ENCODE results near the gene WNT2B.
"Not testable (repeated sequence)": the region's sequence is repeated elsewhere in the genome, so short reads cannot be mapped to it uniquely, and the experiment has no call there.

The WNT2B gene

DNA sequence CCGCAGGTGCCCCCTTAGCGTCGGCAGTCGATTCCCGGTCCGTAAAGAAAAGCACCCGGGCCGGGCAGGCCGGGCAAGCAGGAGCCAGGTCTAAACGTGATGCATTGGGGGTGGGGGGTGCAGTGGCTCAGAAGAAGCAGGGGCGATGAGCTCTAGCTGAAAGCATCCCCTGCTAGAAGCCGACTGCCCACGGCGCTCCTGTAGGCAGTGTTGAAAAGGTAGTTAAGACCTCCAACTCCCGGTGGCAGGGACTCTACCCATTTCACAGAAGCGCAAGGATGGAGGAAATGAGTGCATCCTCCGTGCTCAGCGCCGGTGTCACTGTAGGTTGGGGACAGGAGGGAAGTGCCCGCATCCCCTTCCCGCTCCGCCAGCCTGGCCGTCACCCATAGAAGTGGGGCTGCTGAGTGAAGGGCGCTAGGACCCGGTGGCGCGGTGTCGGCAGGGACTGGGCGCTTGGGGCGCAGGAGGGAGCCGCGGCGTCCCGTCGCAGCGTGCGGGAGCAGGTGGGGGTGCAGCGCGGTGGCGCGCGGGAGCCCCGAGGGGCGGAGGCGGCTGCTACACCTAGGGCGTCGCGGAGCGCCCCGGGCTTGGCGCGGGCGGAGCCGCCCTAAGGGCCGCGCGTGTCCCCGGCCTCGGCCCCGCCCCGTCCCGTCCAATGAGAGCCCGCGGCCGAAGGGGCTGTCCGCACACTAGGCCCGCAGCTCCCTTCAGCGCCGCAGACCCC, at the start of gene WNT2B:
Gene WNT2B (plus strand): TSS at position 688 of the 727 bp plus-strand sequence. CDS start 298 bp downstream, outside the sequence.
- TF ChIP-seq GATA1 (IDR thresholded peaks at IDR 0.05; ENCODE audit: low read depth, low read length) (no peak), POLR2A (IDR thresholded peaks at IDR 0.05; ENCODE audit: low read length) (no peak)
- peak; percentile 33 to 35 for DNase-seq

DNA sequence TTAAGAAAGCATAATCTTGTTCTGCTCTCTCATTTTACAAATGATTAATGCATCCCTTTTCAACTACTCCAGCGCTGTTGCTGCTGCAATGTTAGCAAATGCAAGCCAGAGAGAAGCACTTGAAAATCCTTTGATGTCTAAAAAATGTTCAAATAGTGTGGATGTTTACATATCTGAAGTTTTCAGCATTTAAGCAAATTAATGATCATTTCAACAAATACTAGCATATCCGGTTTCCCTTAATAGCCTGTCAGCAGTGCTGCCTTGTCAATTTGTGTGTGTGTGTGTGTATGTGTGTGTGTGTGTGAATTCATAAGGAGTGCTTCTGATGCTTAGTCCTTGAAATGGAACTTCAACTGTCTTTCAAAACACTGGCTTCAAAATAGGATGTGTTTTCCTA, 48.1 kb upstream of the WNT2B start:
- no peak for TF ChIP-seq GATA1 (IDR thresholded peaks at IDR 0.05; ENCODE audit: low read depth, low read length)
- TF ChIP-seq POLR2A (IDR thresholded peaks at IDR 0.05; ENCODE audit: low read length): no peak
- no peak for DNase-seq

DNA sequence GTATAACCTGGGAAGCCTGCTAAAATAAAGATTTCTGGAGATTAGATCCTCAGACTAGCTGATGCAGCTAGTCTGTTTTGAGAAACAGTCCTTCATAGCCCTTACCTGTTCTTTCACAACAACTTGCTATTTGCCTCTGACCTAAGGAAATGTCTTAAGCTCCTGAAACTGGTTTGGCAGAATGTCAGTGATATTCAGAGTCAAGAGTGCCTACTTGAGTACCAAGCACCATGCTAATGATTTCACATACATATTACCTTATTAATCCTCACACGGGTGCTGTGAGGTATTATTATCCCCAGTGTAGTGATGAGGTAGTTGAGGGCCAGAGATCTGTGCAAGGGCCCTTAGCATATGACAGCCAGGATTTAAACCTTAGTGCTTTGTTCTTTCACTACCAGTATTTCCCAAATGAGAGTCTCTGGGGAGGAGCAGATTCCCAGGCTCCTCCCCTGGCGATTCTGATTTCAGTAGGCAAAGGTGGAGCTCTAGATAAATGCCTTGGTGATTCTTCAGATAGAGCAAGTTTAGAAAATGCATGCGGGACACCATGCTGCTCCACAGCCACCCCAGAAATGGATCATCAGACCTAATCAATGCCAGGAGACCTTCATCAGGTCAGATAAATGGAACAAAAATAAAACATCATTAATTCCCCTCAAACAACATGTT, 47.4 kb upstream of the WNT2B start:
- TF ChIP-seq POLR2A (IDR thresholded peaks at IDR 0.05; ENCODE audit: low read length): no peak
- no peak for TF ChIP-seq GATA1 (IDR thresholded peaks at IDR 0.05; ENCODE audit: low read depth, low read length)
- no peak for DNase-seq

DNA sequence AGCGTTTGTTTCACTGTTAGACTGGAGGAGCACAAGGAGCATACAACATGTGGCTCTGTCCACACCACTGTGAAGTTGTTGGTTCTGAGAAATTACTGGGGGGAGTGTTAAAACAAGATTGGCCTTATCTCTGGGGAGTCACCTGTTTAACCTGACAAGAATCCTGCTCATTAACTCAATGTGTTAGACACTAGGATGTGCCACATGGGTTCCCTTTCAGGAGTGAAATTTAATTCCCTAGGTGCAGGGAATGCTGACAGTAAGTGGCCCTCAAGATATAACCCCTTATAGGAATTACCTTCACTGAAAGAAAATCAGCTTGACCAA, 45.8 kb upstream of the WNT2B start:
- peak; percentile 10 to 40 for DNase-seq
- TF ChIP-seq POLR2A (IDR thresholded peaks at IDR 0.05; ENCODE audit: low read length): no peak
- TF ChIP-seq GATA1 (IDR thresholded peaks at IDR 0.05; ENCODE audit: low read depth, low read length): no peak

DNA sequence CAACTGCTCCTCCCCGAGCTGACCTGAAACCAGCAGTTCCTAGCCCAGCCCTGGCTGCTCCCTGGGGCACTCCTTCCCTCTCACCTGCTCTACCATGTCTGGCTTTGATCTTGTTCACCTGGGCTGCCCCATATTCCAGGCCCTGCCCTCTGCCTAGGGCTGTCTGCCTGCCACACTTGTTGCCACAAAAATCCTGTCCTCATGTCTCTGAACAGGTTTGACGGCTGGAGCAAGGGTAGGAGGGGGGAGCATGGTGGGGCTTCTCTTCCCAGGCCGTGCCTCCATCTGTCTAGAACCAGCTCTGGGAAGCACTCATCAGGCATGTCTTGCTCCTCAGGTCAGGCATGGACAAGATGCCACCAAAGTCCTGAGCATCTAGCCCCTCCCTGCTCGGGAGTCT, 44.3 kb upstream of the WNT2B start:
- no peak for DNase-seq
- TF ChIP-seq POLR2A (IDR thresholded peaks at IDR 0.05; ENCODE audit: low read length) (no peak), GATA1 (IDR thresholded peaks at IDR 0.05; ENCODE audit: low read depth, low read length) (no peak)

DNA sequence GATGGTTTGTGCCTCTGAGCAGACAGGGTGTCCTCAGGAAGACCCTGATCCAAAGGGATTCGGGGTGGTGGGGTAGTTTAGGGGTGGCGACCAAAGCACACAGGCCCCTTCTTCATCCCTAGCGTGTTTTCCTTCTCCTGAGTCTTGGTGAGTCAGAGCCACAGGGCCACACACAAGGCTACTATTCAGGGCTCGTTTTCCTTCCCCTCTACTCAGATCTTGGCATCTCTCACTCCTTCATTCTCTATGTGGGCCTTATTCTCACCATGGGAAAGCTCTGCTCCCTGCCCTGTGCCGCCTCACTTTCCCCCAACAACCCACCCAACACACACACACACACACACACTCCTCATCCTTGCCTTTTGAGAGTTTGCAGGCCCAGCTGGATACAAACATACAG, 43.6 kb upstream of the WNT2B start:
- no peak for DNase-seq
- TF ChIP-seq POLR2A (IDR thresholded peaks at IDR 0.05; ENCODE audit: low read length) (no peak), GATA1 (IDR thresholded peaks at IDR 0.05; ENCODE audit: low read depth, low read length) (no peak)

DNA sequence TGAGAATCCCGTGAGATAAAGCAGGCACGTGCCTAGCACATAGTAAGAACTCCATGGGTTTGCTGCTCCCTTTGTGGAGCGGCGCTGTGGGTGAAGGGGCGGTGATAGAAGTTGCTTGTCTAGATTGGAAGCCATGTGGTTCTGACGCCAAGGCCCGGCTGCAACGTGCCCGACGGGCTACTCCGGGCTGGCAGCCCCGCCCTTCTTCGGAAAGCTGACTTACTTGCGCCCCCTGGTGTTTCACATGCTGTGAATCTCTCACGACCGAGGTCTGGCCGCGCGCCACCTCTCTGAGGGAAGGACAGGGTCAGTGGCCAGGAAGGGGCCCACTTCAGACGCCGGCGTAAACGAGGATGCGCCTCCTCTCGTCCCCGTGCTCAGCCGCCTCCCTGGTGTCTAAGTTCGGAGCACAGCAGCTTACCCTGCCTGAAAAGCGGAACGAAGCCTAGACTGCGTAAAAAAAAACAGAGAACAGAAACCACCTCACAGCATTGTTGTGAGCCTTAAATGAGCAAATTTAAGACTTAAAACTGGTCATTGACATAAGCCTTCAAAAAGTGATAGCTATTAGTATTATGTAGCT, 42.6 kb upstream of the WNT2B start:
- no peak for TF ChIP-seq GATA1 (IDR thresholded peaks at IDR 0.05; ENCODE audit: low read depth, low read length)
- no peak for TF ChIP-seq POLR2A (IDR thresholded peaks at IDR 0.05; ENCODE audit: low read length)
- peak; percentile 90 to 93 for DNase-seq

DNA sequence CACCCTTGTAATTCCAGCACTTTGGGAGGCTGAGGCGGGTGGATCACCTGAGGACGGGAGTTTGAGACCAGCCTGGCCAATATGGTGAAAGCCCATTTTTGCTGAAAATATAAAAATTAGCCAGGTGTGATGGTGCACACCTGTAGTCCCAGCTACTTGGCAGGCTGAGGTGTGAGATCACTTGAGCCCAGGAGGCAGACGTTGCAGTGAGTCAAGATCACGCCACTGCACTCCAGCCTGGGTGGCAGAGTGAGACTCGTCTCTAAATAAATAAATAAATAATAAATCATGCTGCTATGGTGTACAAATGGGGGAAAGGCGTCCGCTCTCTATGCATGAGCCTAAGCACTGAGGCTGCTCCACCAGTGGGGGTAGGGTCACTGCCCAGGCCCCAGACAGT, 38.4 kb upstream of the WNT2B start:
- not testable (repeated sequence) for DNase-seq

DNA sequence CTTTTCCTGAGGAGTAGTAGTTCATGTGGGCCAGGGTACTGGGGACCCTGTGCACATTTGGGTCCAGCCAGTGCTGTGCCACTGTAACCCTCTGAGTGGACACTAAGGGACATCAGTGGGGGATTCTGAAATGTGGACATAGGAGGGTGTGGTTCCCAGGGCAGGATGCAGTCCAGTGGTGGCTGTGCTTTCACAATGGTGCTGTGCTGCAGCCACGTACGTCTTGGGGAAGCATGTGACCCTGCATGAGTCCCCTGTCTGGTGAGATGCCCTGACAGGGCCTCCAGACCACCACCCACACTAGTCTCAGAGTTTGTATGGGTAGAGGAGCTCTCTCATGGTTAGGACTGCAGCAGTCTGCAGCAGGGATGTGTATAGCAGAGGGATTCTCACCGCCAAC, 37.8 kb upstream of the WNT2B start:
- TF ChIP-seq POLR2A (IDR thresholded peaks at IDR 0.05; ENCODE audit: low read length) (no peak), GATA1 (IDR thresholded peaks at IDR 0.05; ENCODE audit: low read depth, low read length) (no peak)
- no peak for DNase-seq

DNA sequence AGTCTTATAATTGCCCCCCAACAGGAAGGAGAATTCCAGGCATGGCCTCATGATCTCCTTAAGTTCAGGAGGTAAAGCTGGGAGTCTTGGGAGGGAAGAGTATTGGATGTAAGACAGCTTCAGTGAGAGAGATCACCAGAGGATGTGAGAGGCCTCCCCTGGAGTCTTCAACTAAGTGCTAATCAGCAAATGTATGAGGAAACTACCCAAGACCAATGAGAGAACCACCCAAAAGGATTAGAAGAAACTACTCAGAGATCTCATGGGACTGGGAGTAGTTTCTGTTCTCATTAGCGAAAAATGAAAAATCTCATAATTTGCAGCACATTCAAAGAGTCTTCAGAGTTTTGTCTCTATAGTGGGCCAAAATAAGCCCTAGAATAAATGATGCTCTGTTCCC, 36.6 kb upstream of the WNT2B start:
- TF ChIP-seq POLR2A (IDR thresholded peaks at IDR 0.05; ENCODE audit: low read length) (no peak), GATA1 (IDR thresholded peaks at IDR 0.05; ENCODE audit: low read depth, low read length) (no peak)
- no peak for DNase-seq

DNA sequence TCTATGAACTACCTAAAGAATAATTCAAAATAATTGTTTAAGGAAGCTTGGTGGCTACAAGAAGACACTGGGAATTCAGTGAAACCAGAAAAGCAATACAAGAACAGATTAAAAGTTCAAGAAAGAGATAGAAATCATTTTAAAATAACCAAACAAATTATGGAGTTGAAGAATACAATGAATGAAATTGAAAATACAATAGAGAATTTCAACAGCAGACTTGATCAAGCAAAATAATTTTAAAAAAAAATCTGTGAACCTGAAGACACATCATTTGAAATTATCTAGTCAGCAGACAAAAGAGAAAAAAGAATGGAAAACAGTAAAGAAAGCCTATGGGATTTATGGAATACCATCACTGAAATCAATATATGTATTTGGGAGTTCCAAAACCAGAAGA, 31.2 kb upstream of the WNT2B start:
- TF ChIP-seq POLR2A (IDR thresholded peaks at IDR 0.05; ENCODE audit: low read length) (no peak), GATA1 (IDR thresholded peaks at IDR 0.05; ENCODE audit: low read depth, low read length) (no peak)

DNA sequence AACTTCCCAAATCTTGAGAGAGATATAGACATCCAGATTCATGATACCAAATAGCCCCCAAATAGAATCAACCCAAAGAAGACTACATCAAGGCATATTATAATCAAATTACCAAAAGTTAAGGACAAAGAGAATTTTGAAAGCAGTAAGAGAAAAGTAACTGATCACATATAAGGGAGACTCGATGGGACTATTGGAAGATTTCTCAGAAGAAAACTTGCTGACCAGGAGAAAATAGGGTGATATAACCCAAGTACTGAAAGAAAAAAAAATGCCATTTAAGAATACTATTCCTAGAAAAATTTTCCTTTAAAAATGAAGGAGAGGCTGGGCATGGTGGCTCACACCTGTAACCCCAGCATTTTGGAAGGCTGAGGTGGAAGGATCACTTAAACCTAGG, 30.5 kb upstream of the WNT2B start:
- TF ChIP-seq POLR2A (IDR thresholded peaks at IDR 0.05; ENCODE audit: low read length) (no peak), GATA1 (IDR thresholded peaks at IDR 0.05; ENCODE audit: low read depth, low read length) (no peak)
- no peak for DNase-seq

More for the DNA sequence above, 31.2 kb upstream of the WNT2B start:
- DNase-seq: no peak

DNA sequence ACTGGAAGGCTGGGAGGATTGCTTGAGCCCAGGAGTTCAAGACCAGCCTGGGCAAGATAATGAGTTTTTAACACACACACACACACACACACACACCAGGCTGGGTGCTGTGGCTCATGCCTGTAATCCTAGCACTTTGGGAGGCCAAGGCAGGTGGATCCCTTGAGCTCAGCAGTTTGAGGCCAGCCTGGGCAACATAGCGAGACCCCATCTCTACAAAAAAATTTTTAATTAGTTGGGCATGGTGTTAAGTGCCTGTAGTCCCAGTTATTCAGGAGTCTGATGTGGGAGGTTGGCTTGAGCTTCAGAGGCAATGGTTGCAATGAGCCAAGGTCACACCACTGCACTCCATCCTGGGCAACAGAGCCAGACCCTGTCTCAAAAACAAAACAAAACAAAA, 22.7 kb upstream of the WNT2B start:
- not testable (repeated sequence) for DNase-seq

DNA sequence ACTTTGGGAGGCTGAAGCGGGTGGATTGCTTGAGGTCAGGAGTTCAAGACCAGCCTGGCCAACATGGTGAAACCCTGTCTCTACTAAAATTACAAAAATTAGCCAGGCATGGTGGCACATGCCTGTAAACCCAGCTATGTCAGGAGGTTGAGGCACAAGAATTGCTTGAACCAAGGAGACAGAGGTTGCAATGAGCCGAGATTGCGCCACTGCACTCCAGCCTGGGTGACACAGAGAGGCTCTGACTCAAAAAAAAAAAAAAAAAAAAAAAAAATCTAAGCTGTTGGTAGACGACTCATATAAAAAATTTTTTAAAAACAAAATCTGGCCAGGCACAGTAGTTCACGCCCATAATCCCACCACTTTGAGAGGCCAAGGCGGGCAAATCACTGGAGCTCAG, 21.1 kb upstream of the WNT2B start:
- DNase-seq: not testable (repeated sequence)

DNA sequence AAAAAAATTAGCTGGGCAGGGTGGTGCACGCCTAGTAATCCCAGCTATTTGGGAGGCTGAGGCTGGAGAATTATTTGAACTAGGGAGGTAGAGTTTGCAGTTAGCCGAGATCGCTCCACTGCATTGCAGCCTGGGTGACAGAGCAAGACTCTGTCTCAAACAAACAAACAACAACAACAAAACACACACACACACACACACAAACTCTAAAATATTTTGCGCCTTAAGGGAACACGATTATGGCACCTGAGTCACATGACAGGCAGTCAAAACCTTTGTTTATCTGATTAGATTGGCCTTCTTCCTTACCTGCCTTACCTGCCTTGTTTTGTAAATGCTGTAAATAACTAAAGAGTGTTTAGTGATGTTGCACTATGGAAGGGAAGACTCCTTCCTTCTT, 20.6 kb upstream of the WNT2B start:
- no peak for DNase-seq
- TF ChIP-seq GATA1 (IDR thresholded peaks at IDR 0.05; ENCODE audit: low read depth, low read length) (no peak), POLR2A (IDR thresholded peaks at IDR 0.05; ENCODE audit: low read length) (no peak)
